Loucy (cell line): ENCODE data around the gene BTBD19.

Experiments used
- CTCF ChIP-seq: fragments of 200-600 bp; sonication (generic); conservative IDR thresholded peaks from 2 replicates; pipeline ENCODE4 v1.5.1; 2014; ENCODE audit warnings: mild to moderate bottlenecking, antibody characterized with exemption, low read length
- EZH2phosphoT487 ChIP-seq: fragments of 200-600 bp; IDR thresholded peaks from 2 replicates; pipeline ENCODE4 v1.6.1; 2018; ENCODE audit warnings: antibody characterized with exemption, mild to moderate bottlenecking, moderate library complexity, borderline replicate concordance

- TF ChIP-seq CTCF (no peak), EZH2phosphoT487 (no peak)
Measured at GRCh38 chr1:44826375-44827196, 18.3 kb downstream of the BTBD19 start.
